Tibial nerve (tissue), 4 donors: ENCODE results near the gene USP17L27.
"Not testable (repeated sequence)": the region's sequence is repeated elsewhere in the genome, so short reads cannot be mapped to it uniquely, and the experiment has no call there.

Experiments used
- EP300 ChIP-seq, 2 donors: sonication (generic); formaldehyde crosslinking; IDR thresholded peaks; one replicate each; pipeline ENCODE4 v1.6.1; 2017; ENCODE audit warnings: antibody characterized with exemption in 2 of 2, mild to moderate bottlenecking in 1 of 2
- TF ChIP-seq, protein P1 (sequence below), 5 experiments: fragments of 200-600 bp in 3 of 5; fragments of 450-650 bp in 2 of 5; sonication (generic) in 3 of 5; IDR thresholded peaks; one replicate each; pipeline ENCODE4 v1.5.1; 2016 to 2019; ENCODE audit warnings: antibody characterized with exemption in 5 of 5, mild to moderate bottlenecking in 3 of 5, moderate library complexity in 2 of 5

- TF ChIP-seq, protein P1, sequence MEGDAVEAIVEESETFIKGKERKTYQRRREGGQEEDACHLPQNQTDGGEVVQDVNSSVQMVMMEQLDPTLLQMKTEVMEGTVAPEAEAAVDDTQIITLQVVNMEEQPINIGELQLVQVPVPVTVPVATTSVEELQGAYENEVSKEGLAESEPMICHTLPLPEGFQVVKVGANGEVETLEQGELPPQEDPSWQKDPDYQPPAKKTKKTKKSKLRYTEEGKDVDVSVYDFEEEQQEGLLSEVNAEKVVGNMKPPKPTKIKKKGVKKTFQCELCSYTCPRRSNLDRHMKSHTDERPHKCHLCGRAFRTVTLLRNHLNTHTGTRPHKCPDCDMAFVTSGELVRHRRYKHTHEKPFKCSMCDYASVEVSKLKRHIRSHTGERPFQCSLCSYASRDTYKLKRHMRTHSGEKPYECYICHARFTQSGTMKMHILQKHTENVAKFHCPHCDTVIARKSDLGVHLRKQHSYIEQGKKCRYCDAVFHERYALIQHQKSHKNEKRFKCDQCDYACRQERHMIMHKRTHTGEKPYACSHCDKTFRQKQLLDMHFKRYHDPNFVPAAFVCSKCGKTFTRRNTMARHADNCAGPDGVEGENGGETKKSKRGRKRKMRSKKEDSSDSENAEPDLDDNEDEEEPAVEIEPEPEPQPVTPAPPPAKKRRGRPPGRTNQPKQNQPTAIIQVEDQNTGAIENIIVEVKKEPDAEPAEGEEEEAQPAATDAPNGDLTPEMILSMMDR (IDR thresholded peaks at IDR 0.05), result not testable (repeated sequence)
- TF ChIP-seq EP300 (IDR thresholded peaks at IDR 0.05), result not testable (repeated sequence)
Observed at GRCh38 chr4:9353338-9353737, 9.4 kb downstream of the USP17L27 start, which contains the start of gene USP17L29.
